Measurements from ENCODE around the gene TBK1. TPM values are rescaled to one million over a fixed set of nuclear protein-coding genes. Genes with fewer than 3 reads are reported as not detected.
A peak's percentile ranks its signal among the peaks of the same experiment; 100 is the strongest.

Gene TBK1
- total and polyA plus RNA-seq, 10 donors, result 13.9 to 55.2 (median 34.9) TPM

DNA sequence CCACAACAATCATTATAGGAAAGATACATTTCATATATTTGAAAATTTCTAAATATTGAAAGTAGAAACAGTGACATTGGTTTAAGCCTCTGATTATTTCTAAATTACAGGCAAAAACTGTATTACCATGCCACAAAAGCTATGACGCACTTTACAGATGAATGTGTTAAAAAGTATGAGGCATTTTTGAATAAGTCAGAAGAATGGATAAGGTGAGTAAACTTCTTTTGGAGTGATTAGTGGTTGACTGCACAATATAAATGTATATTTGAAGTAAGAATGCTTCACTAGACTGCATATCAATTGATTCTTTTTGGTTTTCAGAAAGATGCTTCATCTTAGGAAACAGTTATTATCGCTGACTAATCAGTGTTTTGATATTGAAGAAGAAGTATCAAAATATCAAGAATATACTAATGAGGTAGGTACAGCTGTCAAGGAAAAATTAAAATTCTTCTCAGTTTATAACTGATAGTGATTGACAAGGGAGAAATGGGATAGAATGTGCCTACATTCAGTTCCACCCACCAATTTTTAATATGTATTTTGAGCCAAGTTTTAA lies 45.0 kb downstream of the TBK1 start:
- Histone ChIP-seq H3K4me1 (peaks cover 0 to 10% (median 4%) of the 10 kb centered on the region in 6 donors), H3K27me3 (replicated peaks in 1 of 7) (no peaks in the 10 kb centered on the region), H3K36me3 (peaks cover 9 to 100% (median 88%) of the 10 kb centered on the region in 6 donors), H3K4me3 (no peak overlapping the region), H3K27ac (no peak overlapping the region), H3K9me3 (no peaks in the 10 kb centered on the region)
- WGBS, 5 donors, result 93 to 98% (median 98%) methylated on average over 2 of the region's 2 CpGs
- TF ChIP-seq POLR2AphosphoS5 (IDR thresholded peaks at IDR 0.05) (no peak), POLR2A (IDR thresholded peaks at IDR 0.05) (no peak)
- TF ChIP-seq, protein P1, sequence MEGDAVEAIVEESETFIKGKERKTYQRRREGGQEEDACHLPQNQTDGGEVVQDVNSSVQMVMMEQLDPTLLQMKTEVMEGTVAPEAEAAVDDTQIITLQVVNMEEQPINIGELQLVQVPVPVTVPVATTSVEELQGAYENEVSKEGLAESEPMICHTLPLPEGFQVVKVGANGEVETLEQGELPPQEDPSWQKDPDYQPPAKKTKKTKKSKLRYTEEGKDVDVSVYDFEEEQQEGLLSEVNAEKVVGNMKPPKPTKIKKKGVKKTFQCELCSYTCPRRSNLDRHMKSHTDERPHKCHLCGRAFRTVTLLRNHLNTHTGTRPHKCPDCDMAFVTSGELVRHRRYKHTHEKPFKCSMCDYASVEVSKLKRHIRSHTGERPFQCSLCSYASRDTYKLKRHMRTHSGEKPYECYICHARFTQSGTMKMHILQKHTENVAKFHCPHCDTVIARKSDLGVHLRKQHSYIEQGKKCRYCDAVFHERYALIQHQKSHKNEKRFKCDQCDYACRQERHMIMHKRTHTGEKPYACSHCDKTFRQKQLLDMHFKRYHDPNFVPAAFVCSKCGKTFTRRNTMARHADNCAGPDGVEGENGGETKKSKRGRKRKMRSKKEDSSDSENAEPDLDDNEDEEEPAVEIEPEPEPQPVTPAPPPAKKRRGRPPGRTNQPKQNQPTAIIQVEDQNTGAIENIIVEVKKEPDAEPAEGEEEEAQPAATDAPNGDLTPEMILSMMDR (IDR thresholded peaks at IDR 0.05 in 8 of 11, conservative IDR thresholded peaks at IDR 0.05 in 3 of 11), result no peak
- no peak for DNase-seq
- intact Hi-C loops (cut with DNase I; ENCODE audit: low total_unique reads), result no loop called here

DNA sequence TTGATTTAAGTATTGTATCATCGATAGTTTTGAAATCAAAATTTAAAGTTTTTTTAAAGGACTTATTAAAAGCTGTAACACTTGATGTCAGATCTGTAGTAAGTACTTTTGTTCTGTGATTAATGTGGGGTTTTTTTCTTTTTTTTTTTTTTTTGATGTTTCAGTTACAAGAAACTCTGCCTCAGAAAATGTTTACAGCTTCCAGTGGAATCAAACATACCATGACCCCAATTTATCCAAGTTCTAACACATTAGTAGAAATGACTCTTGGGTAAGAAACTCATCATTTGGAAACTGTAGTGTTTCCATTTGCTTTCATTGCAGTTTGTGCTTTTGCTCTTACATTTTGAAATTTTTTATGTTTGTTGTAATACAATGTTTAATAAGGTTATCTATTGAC lies 45.6 kb downstream of the TBK1 start:
- Histone ChIP-seq H3K9me3 (no peaks in the 10 kb centered on the region), H3K27ac (no peak overlapping the region), H3K4me1 (peaks cover 0 to 10% (median 4%) of the 10 kb centered on the region in 6 donors), H3K27me3 (replicated peaks in 1 of 7) (no peaks in the 10 kb centered on the region), H3K36me3 (peaks cover 9 to 100% (median 85%) of the 10 kb centered on the region in 6 donors), H3K4me3 (no peak overlapping the region)
- no peak for DNase-seq
- no peak for TF ChIP-seq POLR2AphosphoS5 (IDR thresholded peaks at IDR 0.05)
- no peak for TF ChIP-seq POLR2A (IDR thresholded peaks at IDR 0.05)
- TF ChIP-seq, protein P1 (IDR thresholded peaks at IDR 0.05 in 8 of 11, conservative IDR thresholded peaks at IDR 0.05 in 3 of 11), result no peak
- intact Hi-C loops (cut with DNase I; ENCODE audit: low total_unique reads), result no loop called here
- 72 to 88% (median 78%) methylated on average over 1 of the region's 1 CpG for WGBS, 5 donors

- Histone ChIP-seq H3K4me1 (peaks cover 0 to 10% (median 4%) of the 10 kb centered on the region in 6 donors), H3K36me3 (peaks cover 9 to 98% (median 80%) of the 10 kb centered on the region in 6 donors), H3K4me3 (no peak overlapping the region), H3K27me3 (replicated peaks in 1 of 7) (no peaks in the 10 kb centered on the region), H3K27ac (no peak overlapping the region), H3K9me3 (no peaks in the 10 kb centered on the region)
- DNase-seq, result no peak
- TF ChIP-seq POLR2A (IDR thresholded peaks at IDR 0.05) (no peak), POLR2AphosphoS5 (IDR thresholded peaks at IDR 0.05) (no peak)
- TF ChIP-seq, protein P1 (IDR thresholded peaks at IDR 0.05 in 8 of 11, conservative IDR thresholded peaks at IDR 0.05 in 3 of 11), result no peak
- 84 to 100% (median 98%) methylated on average over 1 of the region's 1 CpG for WGBS, 5 donors
- intact Hi-C loops (cut with DNase I; ENCODE audit: low total_unique reads), result no loop called here
These were observed 46.0 kb downstream of the TBK1 start for GRCh38 chr12:64497903-64498302.

GRCh38 chr12:64500394-64500793 lies 48.5 kb downstream of the TBK1 start:
- no peak for DNase-seq
- no peak for TF ChIP-seq POLR2AphosphoS5 (IDR thresholded peaks at IDR 0.05)
- TF ChIP-seq, protein P1 (IDR thresholded peaks at IDR 0.05 in 8 of 11, conservative IDR thresholded peaks at IDR 0.05 in 3 of 11), result no peak
- no peak for TF ChIP-seq POLR2A (IDR thresholded peaks at IDR 0.05)
- H3K4me1 ChIP-seq, result peaks cover 0 to 7% (median 0%) of the 10 kb centered on the region in 6 donors
- WGBS, 5 donors, result 44 to 83% (median 58%) methylated on average over 3 of the region's 3 CpGs
- peak overlapping the region in 5 of 8 donors; percentile 20 to 75 (median 36) for H3K27ac ChIP-seq
- H3K36me3 ChIP-seq, result peaks cover 9 to 73% (median 58%) of the 10 kb centered on the region in 6 donors
- intact Hi-C loops (cut with DNase I; ENCODE audit: low total_unique reads), result no loop called here
- no peaks in the 10 kb centered on the region for H3K9me3 ChIP-seq
- no peaks in the 10 kb centered on the region for H3K27me3 ChIP-seq (replicated peaks in 1 of 7)
- no peak overlapping the region for H3K4me3 ChIP-seq

All from spleen (tissue), 11 donors.